Activated naive CD4-positive, alpha-beta T cell treated with anti-CD3 and anti-CD28 coated beads, Interleukin-2, amount 50 U/mL, for 24 hours (primary cell): ENCODE measurements around the gene TAGAP.

ENCODE experiments used
- H3K27ac Mint-ChIP-seq: one replicate; pipeline ENCODE4 v1.8.0; 2021; ENCODE audit warnings: mild to moderate bottlenecking, mixed read lengths
- H3K27me3 Mint-ChIP-seq: one replicate; pipeline ENCODE4 v1.8.0; 2021; ENCODE audit warnings: mixed read lengths
- H3K36me3 Mint-ChIP-seq: one replicate; pipeline ENCODE4 v1.8.0; 2021; ENCODE audit warnings: mixed read lengths
- H3K4me1 Mint-ChIP-seq: one replicate; pipeline ENCODE4 v1.8.0; 2021; ENCODE audit warnings: mixed read lengths
- H3K4me3 Mint-ChIP-seq: one replicate; pipeline ENCODE4 v1.8.0; 2021; ENCODE audit warnings: mild to moderate bottlenecking, mixed read lengths
- H3K9me3 Mint-ChIP-seq: one replicate; pipeline ENCODE4 v1.8.0; 2021; ENCODE audit warnings: mixed read lengths

The TAGAP gene

GRCh38 chr6:159044899-159045727 lies at the start of gene TAGAP:
Gene TAGAP, minus strand, starts transcription at chr6:159044991. Its CDS starts 845 bp downstream, at chr6:159044146.
- H3K27ac Mint-ChIP-seq: peak within 1 kb of the TSS; percentile 98
- H3K4me3 Mint-ChIP-seq: peak within 1 kb of the TSS; percentile 96
- peaks cover 43% of the 10 kb centered on the region for H3K4me1 Mint-ChIP-seq
- H3K27me3 Mint-ChIP-seq: no peaks in the 10 kb centered on the region
- no peaks in the 10 kb centered on the region for H3K9me3 Mint-ChIP-seq
- peaks cover 40% of the 10 kb centered on the region for H3K36me3 Mint-ChIP-seq

DNA sequence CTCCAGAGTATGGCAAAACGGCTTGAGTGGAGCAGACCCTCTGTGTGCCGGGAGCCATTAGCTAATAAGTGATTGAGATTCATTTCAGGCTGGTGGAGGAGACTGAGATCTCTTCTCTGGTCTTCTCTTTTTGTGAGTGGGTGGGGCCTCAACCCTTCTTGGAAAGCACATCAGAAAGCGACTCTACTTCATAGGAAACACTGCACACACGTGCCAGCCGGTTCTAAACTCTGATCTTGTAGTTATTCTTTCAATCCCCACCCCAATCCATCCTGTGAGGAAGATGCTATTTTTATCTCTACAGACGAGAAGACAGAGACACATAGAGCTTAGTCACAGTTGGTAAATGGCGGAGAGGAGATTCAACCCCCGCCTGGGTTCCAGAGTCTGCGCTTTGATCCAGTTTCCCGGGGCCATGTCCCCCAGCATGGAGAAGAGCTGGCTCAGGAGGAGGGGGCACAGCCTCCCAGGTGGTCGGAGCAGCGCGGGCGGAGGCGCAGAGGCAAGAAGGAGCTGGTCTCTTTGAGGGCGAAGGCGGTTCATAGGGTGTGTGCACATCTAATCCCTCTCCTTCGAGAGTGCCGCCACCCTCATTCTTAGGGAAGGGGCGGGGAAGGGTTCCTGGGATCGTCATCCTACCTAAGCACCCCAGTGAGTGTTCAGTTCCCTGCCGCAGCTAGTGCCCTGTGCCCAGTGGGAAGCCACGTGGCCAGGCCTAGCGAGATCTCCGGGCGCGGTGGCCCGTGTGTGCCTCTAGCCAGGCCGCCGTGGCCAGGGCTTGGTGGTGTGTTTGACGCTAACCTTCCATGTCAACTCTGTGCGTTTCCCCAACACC lies 49.0 kb upstream of the TAGAP start:
- no peaks in the 10 kb centered on the region for H3K9me3 Mint-ChIP-seq
- H3K36me3 Mint-ChIP-seq: no peaks in the 10 kb centered on the region
- H3K4me1 Mint-ChIP-seq: peaks cover 80% of the 10 kb centered on the region

DNA sequence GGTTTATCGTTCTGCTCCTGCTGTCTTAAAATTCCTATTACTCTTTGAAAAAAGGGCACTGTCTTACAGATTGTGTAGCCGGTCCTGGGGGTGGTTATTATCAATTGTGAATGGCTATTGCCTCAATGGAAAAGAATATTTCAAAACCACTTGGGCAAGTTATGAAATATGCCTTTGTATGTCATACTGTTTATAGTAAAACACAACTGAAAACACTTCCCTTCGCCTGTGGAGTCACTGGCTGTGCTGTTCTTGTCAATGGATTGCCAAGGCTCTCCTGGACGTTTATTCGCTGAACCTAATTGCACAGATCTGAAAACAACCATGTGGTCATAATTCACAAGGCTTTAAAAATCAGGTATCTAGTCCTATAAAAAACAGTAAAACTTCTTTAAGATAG lies 47.8 kb upstream of the TAGAP start:
- Mint-ChIP-seq H3K4me1 (peaks cover 70% of the 10 kb centered on the region), H3K27me3 (no peaks in the 10 kb centered on the region), H3K27ac (peak overlapping the region; percentile 83), H3K4me3 (no peak overlapping the region), H3K36me3 (no peaks in the 10 kb centered on the region), H3K9me3 (no peaks in the 10 kb centered on the region)

More for the DNA sequence above, 49.0 kb upstream of the TAGAP start:
- H3K27me3 Mint-ChIP-seq: no peaks in the 10 kb centered on the region
- H3K27ac Mint-ChIP-seq: peak overlapping the region; percentile 92
- peak overlapping the region; percentile 84 for H3K4me3 Mint-ChIP-seq

- no peaks in the 10 kb centered on the region for H3K27me3 Mint-ChIP-seq
- H3K27ac Mint-ChIP-seq: peak overlapping the region; percentile 68
- no peak overlapping the region for H3K4me3 Mint-ChIP-seq
- H3K4me1 Mint-ChIP-seq: peaks cover 59% of the 10 kb centered on the region
- no peaks in the 10 kb centered on the region for H3K9me3 Mint-ChIP-seq
- no peaks in the 10 kb centered on the region for H3K36me3 Mint-ChIP-seq
Measured at GRCh38 chr6:159090530-159091480, 46.0 kb upstream of the TAGAP start.

DNA sequence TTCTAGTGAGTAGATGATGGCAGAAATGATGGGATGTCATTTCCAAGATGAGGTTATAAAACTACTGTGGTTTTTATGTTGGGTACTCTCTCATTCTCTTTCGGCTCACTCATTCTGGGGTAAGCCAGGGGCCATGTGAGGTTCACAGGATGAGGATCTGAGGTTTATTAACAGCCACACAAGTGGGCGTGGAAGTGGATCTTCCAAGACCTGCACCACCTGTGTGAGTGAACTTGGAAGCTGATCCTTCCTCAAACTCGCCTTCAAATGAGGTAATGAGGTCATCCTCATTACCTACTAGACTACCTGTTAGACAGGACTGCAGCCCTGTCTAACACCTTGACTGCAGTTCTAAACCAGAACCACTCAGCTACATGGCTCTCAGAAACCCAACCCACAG lies 45.1 kb upstream of the TAGAP start:
- Mint-ChIP-seq H3K36me3 (no peaks in the 10 kb centered on the region), H3K27ac (no peak overlapping the region), H3K27me3 (no peaks in the 10 kb centered on the region), H3K9me3 (no peaks in the 10 kb centered on the region), H3K4me1 (peaks cover 55% of the 10 kb centered on the region), H3K4me3 (no peak overlapping the region)

- H3K36me3 Mint-ChIP-seq: no peaks in the 10 kb centered on the region
- peaks cover 50% of the 10 kb centered on the region for H3K4me1 Mint-ChIP-seq
- no peak overlapping the region for H3K27ac Mint-ChIP-seq
- H3K9me3 Mint-ChIP-seq: no peaks in the 10 kb centered on the region
- no peak overlapping the region for H3K4me3 Mint-ChIP-seq
- H3K27me3 Mint-ChIP-seq: no peaks in the 10 kb centered on the region
Measured at GRCh38 chr6:159089443-159089842, 44.7 kb upstream of the TAGAP start.

DNA sequence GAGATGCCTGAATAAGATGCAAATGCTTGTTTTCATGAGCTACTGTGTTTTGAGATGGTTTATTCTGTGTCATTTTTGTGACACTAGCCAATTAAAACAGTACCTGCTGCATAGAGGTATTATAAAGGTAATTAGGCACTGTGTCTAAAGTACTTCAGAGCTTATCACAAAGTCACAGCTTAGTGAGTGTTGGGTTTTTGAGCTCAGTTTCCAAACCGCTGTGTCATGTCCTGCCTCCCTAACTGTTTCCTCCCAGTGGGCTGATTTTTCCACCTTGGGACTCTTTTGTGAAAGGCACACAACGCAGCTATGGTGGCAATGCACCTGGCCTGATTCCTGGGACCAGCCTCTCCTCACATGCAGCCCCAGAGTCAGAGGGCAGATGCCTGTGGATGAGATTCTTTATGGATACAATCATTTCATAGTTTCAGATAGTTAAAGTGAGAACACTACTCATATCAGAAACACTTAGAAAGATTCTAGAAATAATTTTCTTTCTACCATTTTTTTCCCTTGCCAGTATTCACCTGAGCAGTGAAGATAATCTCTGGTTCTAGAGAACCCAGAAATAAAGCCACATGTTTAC lies 41.3 kb upstream of the TAGAP start:
- no peak overlapping the region for H3K27ac Mint-ChIP-seq
- no peaks in the 10 kb centered on the region for H3K36me3 Mint-ChIP-seq
- H3K27me3 Mint-ChIP-seq: no peaks in the 10 kb centered on the region
- H3K4me1 Mint-ChIP-seq: peaks cover 25% of the 10 kb centered on the region
- no peaks in the 10 kb centered on the region for H3K9me3 Mint-ChIP-seq
- no peak overlapping the region for H3K4me3 Mint-ChIP-seq

DNA sequence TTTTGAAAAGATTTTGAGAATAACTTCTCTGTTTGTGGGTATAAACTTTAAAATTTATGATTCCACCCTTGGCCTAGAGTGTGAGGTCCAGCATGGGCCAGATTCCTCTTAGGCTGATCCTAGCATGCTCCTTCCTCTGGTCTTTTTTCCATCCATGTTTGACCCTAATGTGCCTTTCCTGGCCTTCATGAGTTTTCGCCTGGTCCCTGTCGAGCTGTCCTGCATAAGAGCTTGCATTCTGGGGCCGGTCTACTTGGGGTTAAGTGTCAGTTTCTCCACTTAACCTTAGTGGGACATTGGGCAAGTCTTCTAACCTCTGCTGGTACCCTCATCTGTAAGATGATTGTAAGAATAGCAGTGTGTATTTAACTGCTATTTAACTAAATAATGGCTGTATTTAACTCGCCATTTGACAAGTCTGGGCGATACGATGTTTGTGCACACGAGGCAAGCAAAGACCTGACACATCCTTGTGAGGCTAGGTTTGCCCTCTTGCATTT lies 40.7 kb upstream of the TAGAP start:
- Mint-ChIP-seq H3K27me3 (no peaks in the 10 kb centered on the region), H3K9me3 (no peaks in the 10 kb centered on the region), H3K27ac (no peak overlapping the region), H3K4me3 (no peak overlapping the region), H3K4me1 (peaks cover 22% of the 10 kb centered on the region), H3K36me3 (no peaks in the 10 kb centered on the region)

- Mint-ChIP-seq H3K4me1 (peaks cover 26% of the 10 kb centered on the region), H3K9me3 (no peaks in the 10 kb centered on the region), H3K36me3 (no peaks in the 10 kb centered on the region), H3K27ac (no peak overlapping the region), H3K4me3 (no peak overlapping the region), H3K27me3 (no peaks in the 10 kb centered on the region)
Measured at GRCh38 chr6:159084493-159085091, 39.8 kb upstream of the TAGAP start.

DNA sequence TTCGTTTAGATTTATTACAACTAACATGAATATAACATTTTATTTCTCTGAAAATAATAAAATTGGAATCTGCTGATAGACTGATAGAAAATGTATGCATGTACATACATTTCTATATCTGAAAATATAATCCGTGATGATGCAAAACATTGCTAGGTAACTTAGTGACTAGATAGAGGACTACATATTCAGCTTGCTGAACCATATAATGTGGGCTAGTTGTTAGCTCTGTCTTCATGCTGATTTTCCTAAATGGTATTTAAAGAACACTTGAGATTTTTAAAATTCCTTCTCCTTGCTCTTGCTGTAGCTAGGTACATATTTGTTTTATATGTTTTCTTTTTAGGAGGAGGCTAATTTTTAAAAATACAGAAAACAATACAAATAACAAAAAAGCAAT lies 38.4 kb upstream of the TAGAP start:
- Mint-ChIP-seq H3K4me1 (peaks cover 34% of the 10 kb centered on the region), H3K36me3 (no peaks in the 10 kb centered on the region), H3K4me3 (no peak overlapping the region), H3K27ac (no peak overlapping the region), H3K9me3 (no peaks in the 10 kb centered on the region), H3K27me3 (no peaks in the 10 kb centered on the region)

- Mint-ChIP-seq H3K36me3 (no peaks in the 10 kb centered on the region), H3K4me3 (no peak overlapping the region), H3K27me3 (no peaks in the 10 kb centered on the region), H3K9me3 (no peaks in the 10 kb centered on the region), H3K27ac (no peak overlapping the region), H3K4me1 (peaks cover 42% of the 10 kb centered on the region)
Measured at GRCh38 chr6:159082039-159082815, 37.4 kb upstream of the TAGAP start.

GRCh38 chr6:159080217-159080976 lies 35.6 kb upstream of the TAGAP start:
- H3K27me3 Mint-ChIP-seq: no peaks in the 10 kb centered on the region
- no peaks in the 10 kb centered on the region for H3K36me3 Mint-ChIP-seq
- H3K4me1 Mint-ChIP-seq: peaks cover 49% of the 10 kb centered on the region
- no peaks in the 10 kb centered on the region for H3K9me3 Mint-ChIP-seq
- no peak overlapping the region for H3K4me3 Mint-ChIP-seq
- peak overlapping the region; percentile 35 for H3K27ac Mint-ChIP-seq

GRCh38 chr6:159079367-159079766 lies 34.6 kb upstream of the TAGAP start:
- H3K27me3 Mint-ChIP-seq: no peaks in the 10 kb centered on the region
- no peaks in the 10 kb centered on the region for H3K36me3 Mint-ChIP-seq
- peaks cover 52% of the 10 kb centered on the region for H3K4me1 Mint-ChIP-seq
- no peaks in the 10 kb centered on the region for H3K9me3 Mint-ChIP-seq
- no peak overlapping the region for H3K27ac Mint-ChIP-seq
- no peak overlapping the region for H3K4me3 Mint-ChIP-seq
